IPS-20b (cell line): ENCODE data around the gene STK11IP.
A peak's percentile ranks its signal among the peaks of the same experiment; 100 is the strongest.

Experiments used
- H3K27ac ChIP-seq: one replicate; pipeline ENCODE4 v1.5.1; 2013; ENCODE audit warnings: low read length
- H3K27me3 ChIP-seq: 2 replicates; pipeline ENCODE4 v1.6.1; 2013; ENCODE audit warnings: mild to moderate bottlenecking, low read length, inconsistent platforms; ENCODE audit not compliant: insufficient read depth
- H3K36me3 ChIP-seq: 2 replicates; pipeline ENCODE4 v1.6.1; 2013; ENCODE audit warnings: low read depth, mild to moderate bottlenecking, inconsistent platforms, low read length, moderate library complexity; ENCODE audit not compliant: insufficient read depth
- H3K4me1 ChIP-seq: 2 replicates; pipeline ENCODE4 v1.6.1; 2013; ENCODE audit warnings: mild to moderate bottlenecking, control low read depth, inconsistent platforms, low read length, moderate library complexity; ENCODE audit not compliant: insufficient read depth
- H3K4me3 ChIP-seq: 2 replicates; pipeline ENCODE4 v1.5.1; 2013; ENCODE audit warnings: mild to moderate bottlenecking, low read length, inconsistent platforms
- H3K9ac ChIP-seq: 2 replicates; pipeline ENCODE4 v1.6.1; 2013; ENCODE audit warnings: low read depth, mild to moderate bottlenecking, inconsistent platforms, low read length, moderate library complexity
- H3K9me3 ChIP-seq: 2 replicates; pipeline ENCODE4 v1.6.1; 2013; ENCODE audit warnings: mild to moderate bottlenecking, low read depth, low read length, inconsistent platforms; ENCODE audit not compliant: insufficient read depth

STK11IP gene

GRCh38 chr2:219572237-219573001, 25.2 kb upstream of the STK11IP start, which contains the start of gene INHA:
Gene INHA, plus strand, starts transcription at chr2:219572310. Its CDS starts 65 bp downstream, at chr2:219572375.
- Histone ChIP-seq H3K4me1 (peaks cover 21% of the 10 kb centered on the region; the same call in 1 of the 2 replicates), H3K27ac (peak within 1 kb of the TSS; percentile 7), H3K36me3 (peaks cover 11% of the 10 kb centered on the region; the same call in 1 of the 2 replicates), H3K27me3 (peaks cover 24% of the 10 kb centered on the region), H3K4me3 (peak within 1 kb of the TSS; percentile 68), H3K9ac (peak within 1 kb of the TSS; percentile 70; the same call in 1 of the 2 replicates), H3K9me3 (no peaks in the 10 kb centered on the region)

GRCh38 chr2:219573166-219573565, 24.5 kb upstream of the STK11IP start:
- H3K9me3 ChIP-seq, result no peaks in the 10 kb centered on the region
- peaks cover 22% of the 10 kb centered on the region; the same call in 1 of the 2 replicates for H3K4me1 ChIP-seq
- H3K27me3 ChIP-seq, result peaks cover 27% of the 10 kb centered on the region
- H3K9ac ChIP-seq, result no peak overlapping the region
- no peak overlapping the region for H3K27ac ChIP-seq
- no peak overlapping the region for H3K4me3 ChIP-seq
- H3K36me3 ChIP-seq, result peaks cover 7% of the 10 kb centered on the region; the same call in 1 of the 2 replicates

DNA sequence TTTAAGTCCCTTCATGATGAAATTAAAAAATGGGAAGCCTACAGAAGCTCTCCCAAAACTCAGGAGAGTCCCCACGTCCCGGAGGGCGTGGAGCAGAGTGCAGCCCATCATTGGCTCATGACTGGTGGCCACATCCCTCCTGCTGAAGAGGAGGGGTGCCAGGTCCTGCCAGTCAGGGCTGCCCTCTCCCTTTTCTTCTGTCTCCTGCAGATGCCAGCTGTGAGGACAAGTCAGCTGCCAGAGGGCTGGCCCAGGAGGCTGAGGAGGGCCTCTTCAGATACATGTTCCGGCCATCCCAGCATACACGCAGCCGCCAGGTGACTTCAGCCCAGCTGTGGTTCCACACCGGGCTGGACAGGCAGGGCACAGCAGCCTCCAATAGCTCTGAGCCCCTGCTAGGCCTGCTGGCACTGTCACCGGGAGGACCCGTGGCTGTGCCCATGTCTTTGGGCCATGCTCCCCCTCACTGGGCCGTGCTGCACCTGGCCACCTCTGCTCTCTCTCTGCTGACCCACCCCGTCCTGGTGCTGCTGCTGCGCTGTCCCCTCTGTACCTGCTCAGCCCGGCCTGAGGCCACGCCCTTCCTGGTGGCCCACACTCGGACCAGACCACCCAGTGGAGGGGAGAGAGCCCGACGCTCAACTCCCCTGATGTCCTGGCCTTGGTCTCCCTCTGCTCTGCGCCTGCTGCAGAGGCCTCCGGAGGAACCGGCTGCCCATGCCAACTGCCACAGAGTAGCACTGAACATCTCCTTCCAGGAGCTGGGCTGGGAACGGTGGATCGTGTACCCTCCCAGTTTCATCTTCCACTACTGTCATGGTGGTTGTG, 23.0 kb upstream of the STK11IP start:
- Histone ChIP-seq H3K9ac (no peak overlapping the region), H3K36me3 (no peaks in the 10 kb centered on the region), H3K4me3 (no peak overlapping the region), H3K27me3 (peaks cover 21% of the 10 kb centered on the region), H3K9me3 (no peaks in the 10 kb centered on the region), H3K27ac (no peak overlapping the region), H3K4me1 (peaks cover 27% of the 10 kb centered on the region; the same call in 1 of the 2 replicates)

- Histone ChIP-seq H3K4me1 (peaks cover 27% of the 10 kb centered on the region; the same call in 1 of the 2 replicates), H3K9ac (peak overlapping the region; percentile 41; the same call in 1 of the 2 replicates), H3K4me3 (no peak overlapping the region), H3K36me3 (no peaks in the 10 kb centered on the region), H3K27me3 (peaks cover 11% of the 10 kb centered on the region), H3K27ac (no peak overlapping the region), H3K9me3 (no peaks in the 10 kb centered on the region)
These were observed 21.8 kb upstream of the STK11IP start for GRCh38 chr2:219575566-219576504.

GRCh38 chr2:219576505-219577388, 20.9 kb upstream of the STK11IP start:
- peaks cover 24% of the 10 kb centered on the region; the same call in 1 of the 2 replicates for H3K4me1 ChIP-seq
- no peaks in the 10 kb centered on the region for H3K9me3 ChIP-seq
- peak overlapping the region; percentile 43; the same call in 1 of the 2 replicates for H3K4me3 ChIP-seq
- no peak overlapping the region for H3K27ac ChIP-seq
- no peaks in the 10 kb centered on the region for H3K36me3 ChIP-seq
- peaks cover 11% of the 10 kb centered on the region for H3K27me3 ChIP-seq
- H3K9ac ChIP-seq, result peak overlapping the region; percentile 41; the same call in 1 of the 2 replicates

GRCh38 chr2:219578811-219579613, 18.6 kb upstream of the STK11IP start:
- H3K27me3 ChIP-seq, result peaks cover 11% of the 10 kb centered on the region
- no peak overlapping the region for H3K9ac ChIP-seq
- H3K27ac ChIP-seq, result no peak overlapping the region
- H3K36me3 ChIP-seq, result no peaks in the 10 kb centered on the region
- H3K4me1 ChIP-seq, result peaks cover 18% of the 10 kb centered on the region; the same call in 1 of the 2 replicates
- H3K9me3 ChIP-seq, result no peaks in the 10 kb centered on the region
- H3K4me3 ChIP-seq, result no peak overlapping the region

DNA sequence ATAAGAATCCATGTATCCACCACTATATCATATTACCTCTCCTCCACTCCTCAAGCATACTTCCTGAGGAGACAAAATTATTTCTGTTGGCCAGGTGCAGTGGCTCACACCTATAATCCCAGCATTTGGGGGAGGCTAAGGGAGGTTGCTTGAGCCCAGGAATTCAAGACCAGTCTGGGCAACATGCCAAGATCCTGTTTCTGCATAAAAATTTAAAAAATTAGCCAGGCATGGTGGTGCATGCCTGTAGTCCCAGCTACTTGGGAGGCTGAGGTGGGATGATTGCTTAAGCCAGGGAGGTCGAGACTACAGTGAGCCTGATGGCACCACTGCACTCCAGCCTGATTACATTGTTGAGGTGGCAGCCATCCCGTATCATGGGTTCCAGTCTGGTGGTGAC, 16.3 kb upstream of the STK11IP start:
- no peak overlapping the region for H3K4me3 ChIP-seq
- no peak overlapping the region for H3K27ac ChIP-seq
- no peaks in the 10 kb centered on the region for H3K36me3 ChIP-seq
- H3K4me1 ChIP-seq, result peaks cover 16% of the 10 kb centered on the region; the same call in 1 of the 2 replicates
- H3K27me3 ChIP-seq, result peaks cover 6% of the 10 kb centered on the region; the same call in 1 of the 2 replicates
- no peaks in the 10 kb centered on the region for H3K9me3 ChIP-seq
- no peak overlapping the region for H3K9ac ChIP-seq

- H3K9me3 ChIP-seq, result no peaks in the 10 kb centered on the region
- no peaks in the 10 kb centered on the region for H3K36me3 ChIP-seq
- no peak overlapping the region for H3K4me3 ChIP-seq
- H3K9ac ChIP-seq, result no peak overlapping the region
- H3K27ac ChIP-seq, result no peak overlapping the region
- H3K27me3 ChIP-seq, result no peaks in the 10 kb centered on the region
- H3K4me1 ChIP-seq, result peaks cover 8% of the 10 kb centered on the region; the same call in 1 of the 2 replicates
These were observed 6.6 kb upstream of the STK11IP start for GRCh38 chr2:219591091-219591490.

- Histone ChIP-seq H3K9ac (no peak overlapping the region), H3K9me3 (no peaks in the 10 kb centered on the region), H3K4me1 (peaks cover 11% of the 10 kb centered on the region; the same call in 1 of the 2 replicates), H3K36me3 (no peaks in the 10 kb centered on the region), H3K4me3 (no peak overlapping the region), H3K27ac (no peak overlapping the region), H3K27me3 (no peaks in the 10 kb centered on the region)
These were observed 4.9 kb upstream of the STK11IP start for GRCh38 chr2:219592736-219593135.

DNA sequence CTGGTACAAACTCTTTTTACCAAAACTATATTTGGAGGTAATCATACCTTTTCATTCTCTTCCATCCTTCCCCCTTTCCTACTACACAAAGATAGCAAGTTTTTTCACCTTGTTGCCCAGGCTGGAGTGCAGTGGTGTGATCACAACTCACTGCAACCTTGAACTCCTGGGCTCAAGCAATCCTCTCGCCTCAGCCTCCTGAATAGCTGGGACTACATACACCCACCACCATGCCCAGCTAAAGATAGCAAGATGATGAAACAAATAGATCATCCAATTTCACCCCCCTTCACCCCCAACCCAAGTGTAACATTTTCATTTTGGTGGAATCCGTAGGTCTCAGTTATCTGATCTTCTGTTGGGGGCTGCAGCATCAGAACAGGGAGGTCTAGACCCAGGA, 4.5 kb upstream of the STK11IP start:
- H3K27ac ChIP-seq, result no peak overlapping the region
- H3K27me3 ChIP-seq, result no peaks in the 10 kb centered on the region

More for the DNA sequence above, 4.5 kb upstream of the STK11IP start:
- no peaks in the 10 kb centered on the region for H3K36me3 ChIP-seq
- H3K9me3 ChIP-seq, result no peaks in the 10 kb centered on the region
- H3K4me1 ChIP-seq, result peaks cover 11% of the 10 kb centered on the region; the same call in 1 of the 2 replicates
- H3K4me3 ChIP-seq, result no peak overlapping the region
- H3K9ac ChIP-seq, result no peak overlapping the region
